Panc1 (cell line): ENCODE data around the gene ELP5. TPM values are rescaled to one million over a fixed set of nuclear protein-coding genes. Genes with fewer than 3 reads are reported as not detected.
A peak's percentile ranks its signal among the peaks of the same experiment; 100 is the strongest.

ENCODE experiments used
- ATAC-seq: fragments of 200-7000 bp; cut with Tn5 transposase; 2 replicates; pipeline ENCODE4 v1.9.1; 2020; ENCODE audit warnings: mild to moderate bottlenecking, moderate library complexity
- BruUV-seq: library from RNA; stranded (reverse); fragments of 400-500 nt; replicated peaks from 2 replicates; lab custom pipeline; 2021; lab: Mats Ljungman, UMichigan
- CTCF ChIA-PET: fragments of 300-600 bp; sonication (Branson Sonifier 250); formaldehyde crosslinking; loops from one replicate; lab custom pipeline; 2022; ENCODE audit warnings: antibody characterized with exemption; lab: Charles Lee
- POLR2A ChIA-PET: fragments of 300-600 bp; sonication (Branson Sonifier 250); formaldehyde crosslinking; loops from one replicate; lab custom pipeline; 2022; ENCODE audit warnings: antibody characterized with exemption; lab: Charles Lee
- DNase-seq: peaks from one replicate; pipeline ENCODE4 v3.0.0-alpha.2; 2010; ENCODE audit warnings: low read depth, low spot score
- H3K27ac ChIP-seq: 2 replicates; pipeline ENCODE4 v1.5.1; 2011; ENCODE audit warnings: mild to moderate bottlenecking, low read length, inconsistent platforms
- H3K27me3 ChIP-seq: fragments of 200-500 bp; sonication (Bioruptor generic); 2 replicates; pipeline ENCODE4 v1.6.0; 2014; ENCODE audit warnings: low read length, inconsistent platforms; ENCODE audit not compliant: control insufficient read depth, insufficient read depth
- H3K36me3 ChIP-seq: fragments of 200-500 bp; sonication (Bioruptor generic); 2 replicates; pipeline ENCODE4 v1.5.1; 2014; ENCODE audit warnings: inconsistent platforms, mild to moderate bottlenecking, low read length, moderate library complexity; ENCODE audit not compliant: control insufficient read depth, insufficient read depth
- H3K4me1 ChIP-seq: 2 replicates; pipeline ENCODE4 v1.5.1; 2011; ENCODE audit warnings: inconsistent platforms, mild to moderate bottlenecking, low read length, moderate library complexity; ENCODE audit not compliant: control insufficient read depth, insufficient read depth
- H3K4me3 ChIP-seq, 2 experiments: 2 replicates each; pipeline ENCODE4 v1.5.1; 2011 to 2012; ENCODE audit warnings: low read depth in 2 of 2, low read length in 2 of 2, mild to moderate bottlenecking in 2 of 2, inconsistent platforms in 1 of 2, moderate library complexity in 1 of 2
- H3K9me3 ChIP-seq: fragments of 200-500 bp; sonication (Bioruptor generic); 2 replicates; pipeline ENCODE4 v1.5.1; 2014; ENCODE audit warnings: low read depth, mild to moderate bottlenecking, inconsistent platforms, low read length, moderate library complexity; ENCODE audit not compliant: control insufficient read depth, insufficient read depth
- POLR2AphosphoS5 ChIP-seq: IDR thresholded peaks from 2 replicates; pipeline ENCODE4 v1.6.1; 2012; ENCODE audit warnings: mild to moderate bottlenecking, low read depth, low read length, moderate library complexity
- SIN3A ChIP-seq: IDR thresholded peaks from 2 replicates; pipeline ENCODE4 v1.6.1; 2012; ENCODE audit warnings: low read depth, mild to moderate bottlenecking, low read length, moderate library complexity, borderline replicate concordance; ENCODE audit not compliant: insufficient read depth
- TCF7L2 ChIP-seq: IDR thresholded peaks from 2 replicates; pipeline ENCODE4 v1.6.1; 2011; ENCODE audit warnings: mild to moderate bottlenecking, low read depth, low read length, inconsistent platforms
- in situ Hi-C: cut with HindIII; loops from 2 replicates; pipeline ENCODE4 v1.10.0; 2016; ENCODE audit warnings: low sequenced_read_pairs, low pct_unique_long_range_greater_than_20kb
- intact Hi-C: fragments of 100-400 bp; cut with micrococcal nuclease; formaldehyde crosslinking; loops from one replicate; pipeline ENCODE4 v1.10.0; 2022; ENCODE audit not compliant: unreplicated experiment
- microRNA-seq: library from miRNA; unstranded; fragments of <30 nt; microRNA quantifications from one replicate; pipeline ENCODE4 v1.1.0, GENCODE V29; 2020; ENCODE audit not compliant: unreplicated experiment
- total RNA-seq: library from RNA; stranded (reverse); gene quantifications from one replicate; pipeline ENCODE4 v1.2.1, GENCODE V29; 2021; ENCODE audit not compliant: unreplicated experiment
- TF ChIP-seq, protein P1 (sequence below), 2 experiments: IDR thresholded peaks; 2 replicates each; pipeline ENCODE4 v1.6.1; 2011 to 2012; ENCODE audit warnings: low read depth in 2 of 2, control low read depth in 1 of 2, low read length in 1 of 2, mild to moderate bottlenecking in 1 of 2, moderate library complexity in 1 of 2; ENCODE audit not compliant: insufficient read depth in 1 of 2
- TF ChIP-seq, protein P2 (sequence below): fragments of 450-650 bp; IDR thresholded peaks from 2 replicates; pipeline ENCODE4 v1.5.1; 2017; ENCODE audit warnings: mild to moderate bottlenecking

The ELP5 gene
- total RNA-seq, 1 experiment from 2014 or later = 89.5 TPM

DNA sequence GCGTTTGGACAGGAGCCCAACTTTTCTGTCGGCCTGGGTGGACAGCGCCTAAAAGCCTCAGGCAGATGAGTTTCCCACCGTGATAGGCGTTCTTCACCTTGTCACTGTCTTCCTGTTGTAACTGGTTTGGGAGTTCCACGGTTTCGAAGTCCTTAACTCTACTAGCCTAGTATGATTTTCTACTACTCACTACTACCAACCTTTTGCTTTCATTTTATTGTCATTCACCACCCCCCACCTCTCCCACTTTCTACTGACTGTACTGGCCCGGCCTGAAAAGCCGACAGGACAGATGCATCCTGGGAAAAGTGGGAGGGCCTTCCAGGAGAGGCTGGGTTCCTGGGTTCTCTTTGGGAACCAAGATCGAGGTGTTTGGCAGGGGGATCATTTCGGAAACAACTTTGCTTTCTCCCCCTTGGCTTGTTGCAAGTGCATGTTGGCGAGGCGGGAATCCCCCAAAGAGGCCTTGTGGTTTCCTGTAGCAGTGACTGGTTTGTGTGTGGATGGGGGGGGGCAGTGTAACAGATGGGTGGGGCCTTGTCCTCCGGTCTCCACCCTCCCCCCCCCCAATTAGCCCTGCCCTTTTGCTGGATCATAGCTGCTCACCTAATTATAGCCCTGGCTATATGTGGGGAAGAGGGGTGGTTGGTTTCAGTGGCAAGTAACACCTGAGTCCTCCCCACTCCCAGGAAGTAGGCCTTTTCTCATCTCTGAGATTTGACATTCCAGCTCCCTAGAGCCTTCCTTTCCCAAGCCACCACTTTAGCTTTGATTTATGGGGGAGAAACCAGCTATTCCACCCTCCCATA, 56.8 kb downstream of the ELP5 start:
- in situ Hi-C loops (no loop called here), intact Hi-C loops (no loop called here)
- peak; percentile 58 for ATAC-seq
- BruUV-seq = TSS peak; percentile 83
- H3K4me1 ChIP-seq = peaks cover 42% of the 10 kb centered on the region
- H3K36me3 ChIP-seq = peaks cover 22% of the 10 kb centered on the region
- ChIA-PET POLR2A (interaction anchor here (0.7 to 0.9 kb wide), 2 partner anchors 15 to 21 kb away, joined by 3 read pairs; partner anchors contain the start of gene NEURL4), CTCF (no interaction called here)
- H3K9me3 ChIP-seq = no peaks in the 10 kb centered on the region
- H3K27ac ChIP-seq = peak overlapping the region; percentile 93
- no peak for DNase-seq
- no peak for TF ChIP-seq SIN3A
- TF ChIP-seq, protein P1, sequence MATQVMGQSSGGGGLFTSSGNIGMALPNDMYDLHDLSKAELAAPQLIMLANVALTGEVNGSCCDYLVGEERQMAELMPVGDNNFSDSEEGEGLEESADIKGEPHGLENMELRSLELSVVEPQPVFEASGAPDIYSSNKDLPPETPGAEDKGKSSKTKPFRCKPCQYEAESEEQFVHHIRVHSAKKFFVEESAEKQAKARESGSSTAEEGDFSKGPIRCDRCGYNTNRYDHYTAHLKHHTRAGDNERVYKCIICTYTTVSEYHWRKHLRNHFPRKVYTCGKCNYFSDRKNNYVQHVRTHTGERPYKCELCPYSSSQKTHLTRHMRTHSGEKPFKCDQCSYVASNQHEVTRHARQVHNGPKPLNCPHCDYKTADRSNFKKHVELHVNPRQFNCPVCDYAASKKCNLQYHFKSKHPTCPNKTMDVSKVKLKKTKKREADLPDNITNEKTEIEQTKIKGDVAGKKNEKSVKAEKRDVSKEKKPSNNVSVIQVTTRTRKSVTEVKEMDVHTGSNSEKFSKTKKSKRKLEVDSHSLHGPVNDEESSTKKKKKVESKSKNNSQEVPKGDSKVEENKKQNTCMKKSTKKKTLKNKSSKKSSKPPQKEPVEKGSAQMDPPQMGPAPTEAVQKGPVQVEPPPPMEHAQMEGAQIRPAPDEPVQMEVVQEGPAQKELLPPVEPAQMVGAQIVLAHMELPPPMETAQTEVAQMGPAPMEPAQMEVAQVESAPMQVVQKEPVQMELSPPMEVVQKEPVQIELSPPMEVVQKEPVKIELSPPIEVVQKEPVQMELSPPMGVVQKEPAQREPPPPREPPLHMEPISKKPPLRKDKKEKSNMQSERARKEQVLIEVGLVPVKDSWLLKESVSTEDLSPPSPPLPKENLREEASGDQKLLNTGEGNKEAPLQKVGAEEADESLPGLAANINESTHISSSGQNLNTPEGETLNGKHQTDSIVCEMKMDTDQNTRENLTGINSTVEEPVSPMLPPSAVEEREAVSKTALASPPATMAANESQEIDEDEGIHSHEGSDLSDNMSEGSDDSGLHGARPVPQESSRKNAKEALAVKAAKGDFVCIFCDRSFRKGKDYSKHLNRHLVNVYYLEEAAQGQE (IDR thresholded peaks at IDR 0.05; ENCODE audit: insufficient read depth in 1 of 2, low read depth in 2 of 2, low read length in 1 of 2) = peak in 1 of 2 experiments; percentile 39; a peak in 1 of 4 replicates
- TF ChIP-seq POLR2AphosphoS5 = peak; percentile 46
- TF ChIP-seq, protein P2, sequence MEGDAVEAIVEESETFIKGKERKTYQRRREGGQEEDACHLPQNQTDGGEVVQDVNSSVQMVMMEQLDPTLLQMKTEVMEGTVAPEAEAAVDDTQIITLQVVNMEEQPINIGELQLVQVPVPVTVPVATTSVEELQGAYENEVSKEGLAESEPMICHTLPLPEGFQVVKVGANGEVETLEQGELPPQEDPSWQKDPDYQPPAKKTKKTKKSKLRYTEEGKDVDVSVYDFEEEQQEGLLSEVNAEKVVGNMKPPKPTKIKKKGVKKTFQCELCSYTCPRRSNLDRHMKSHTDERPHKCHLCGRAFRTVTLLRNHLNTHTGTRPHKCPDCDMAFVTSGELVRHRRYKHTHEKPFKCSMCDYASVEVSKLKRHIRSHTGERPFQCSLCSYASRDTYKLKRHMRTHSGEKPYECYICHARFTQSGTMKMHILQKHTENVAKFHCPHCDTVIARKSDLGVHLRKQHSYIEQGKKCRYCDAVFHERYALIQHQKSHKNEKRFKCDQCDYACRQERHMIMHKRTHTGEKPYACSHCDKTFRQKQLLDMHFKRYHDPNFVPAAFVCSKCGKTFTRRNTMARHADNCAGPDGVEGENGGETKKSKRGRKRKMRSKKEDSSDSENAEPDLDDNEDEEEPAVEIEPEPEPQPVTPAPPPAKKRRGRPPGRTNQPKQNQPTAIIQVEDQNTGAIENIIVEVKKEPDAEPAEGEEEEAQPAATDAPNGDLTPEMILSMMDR = no peak
- no peak for TF ChIP-seq TCF7L2
- peak overlapping the region; percentile 86 to 92 for H3K4me3 ChIP-seq
- no peaks in the 10 kb centered on the region for H3K27me3 ChIP-seq

Small RNAs within 50 kb of the gene (microRNA-seq; reads per million reads assigned to microRNA genes)
- gene MIR324 = 4,183 reads per million, percentile 90 among the genes with 10 or more reads in this experiment

Other genes starting within 250 kb of the ELP5 start
- 196 TPM for gene RNASEK, start 239.6 kb upstream of the ELP5 start, total RNA-seq
- 0.18 TPM for gene BCL6B, start 229.2 kb upstream of the ELP5 start, total RNA-seq
- gene SLC16A13, start 216.2 kb upstream of the ELP5 start, total RNA-seq = 13.1 TPM
- not detected for gene SLC16A11, start 208.1 kb upstream of the ELP5 start, total RNA-seq
- gene CLEC10A, start 172.0 kb upstream of the ELP5 start, total RNA-seq = not detected
- 0.21 TPM for gene ASGR2, start 137.4 kb upstream of the ELP5 start, total RNA-seq
- 1.3 TPM for gene ASGR1, start 72.8 kb upstream of the ELP5 start, total RNA-seq
- 32.4 TPM for gene DLG4, start 32.4 kb upstream of the ELP5 start, total RNA-seq
- 305 TPM for gene ACADVL, start 32.3 kb upstream of the ELP5 start, total RNA-seq
- 84.2 TPM for gene DVL2, start 17.7 kb upstream of the ELP5 start, total RNA-seq
- gene PHF23, start 12.8 kb upstream of the ELP5 start, total RNA-seq = 69.3 TPM
- 289 TPM for gene GABARAP, start 9.8 kb upstream of the ELP5 start, total RNA-seq
- gene CTDNEP1, start 481 bp upstream of the ELP5 start, total RNA-seq = 132 TPM
- gene CLDN7, start 10.3 kb downstream of the ELP5 start, total RNA-seq = 43.1 TPM
- gene SLC2A4, start 29.5 kb downstream of the ELP5 start, total RNA-seq = 0.31 TPM
- gene YBX2, start 42.4 kb downstream of the ELP5 start, total RNA-seq = 54.9 TPM
- 728 TPM for gene EIF5A, start 55.4 kb downstream of the ELP5 start, total RNA-seq
- 96.6 TPM for gene GPS2, start 63.1 kb downstream of the ELP5 start, total RNA-seq
- gene NEURL4, start 77.1 kb downstream of the ELP5 start, total RNA-seq = 58.9 TPM
- 2.7 TPM for gene ACAP1, start 84.3 kb downstream of the ELP5 start, total RNA-seq
- 11.0 TPM for gene KCTD11, start 99.9 kb downstream of the ELP5 start, total RNA-seq
- not detected for gene TMEM95, start 102.9 kb downstream of the ELP5 start, total RNA-seq
- gene TNK1, start 128.9 kb downstream of the ELP5 start, total RNA-seq = 6.2 TPM
- 32.0 TPM for gene PLSCR3, start 142.3 kb downstream of the ELP5 start, total RNA-seq
- gene TMEM256, start 151.9 kb downstream of the ELP5 start, total RNA-seq = 35.8 TPM
- gene NLGN2, start 155.6 kb downstream of the ELP5 start, total RNA-seq = 33.6 TPM
- not detected for gene SPEM1, start 168.1 kb downstream of the ELP5 start, total RNA-seq
- gene SPEM2, start 173.4 kb downstream of the ELP5 start, total RNA-seq = not detected
- not detected for gene SPEM3, start 176.6 kb downstream of the ELP5 start, total RNA-seq
- gene TMEM102, start 183.2 kb downstream of the ELP5 start, total RNA-seq = 8.5 TPM
- gene FGF11, start 187.3 kb downstream of the ELP5 start, total RNA-seq = 4.4 TPM
- gene CHRNB1, start 192.8 kb downstream of the ELP5 start, total RNA-seq = 14.3 TPM
- gene ZBTB4, start 227.4 kb downstream of the ELP5 start, total RNA-seq = 24.9 TPM
- not detected for gene SLC35G6, start 229.2 kb downstream of the ELP5 start, total RNA-seq
- gene POLR2A, start 232.2 kb downstream of the ELP5 start, total RNA-seq = 181 TPM